Inflammatory macrophage (primary cell): ENCODE data around the gene RAD1.

ENCODE experiments used
- DNase-seq, 2 donors: peaks; one replicate each; pipeline ENCODE4 v3.0.0-alpha.2; 2020 to 2022

RAD1 gene

GRCh38 chr5:34915856-34916192, 520 bp upstream of the RAD1 start:
- peak in 1 of 2 donors; percentile 22 for DNase-seq

GRCh38 chr5:34914671-34915138, 599 bp downstream of the RAD1 start:
- DNase-seq: no peak

GRCh38 chr5:34913072-34913471, 2.2 kb downstream of the RAD1 start:
- no peak for DNase-seq

- DNase-seq: no peak
These were observed 9.7 kb downstream of the RAD1 start for GRCh38 chr5:34905564-34905963.

- no peak for DNase-seq
These were observed 12.0 kb downstream of the RAD1 start for GRCh38 chr5:34903260-34903659.

GRCh38 chr5:34900652-34901051, 14.7 kb downstream of the RAD1 start:
- DNase-seq: no peak

- no peak for DNase-seq
These were observed 16.2 kb downstream of the RAD1 start for GRCh38 chr5:34899066-34899465.

GRCh38 chr5:34898258-34898895, 16.9 kb downstream of the RAD1 start:
- DNase-seq: peak; percentile 55 to 67

GRCh38 chr5:34897646-34898045, 17.7 kb downstream of the RAD1 start:
- DNase-seq: no peak

GRCh38 chr5:34895641-34896419, 19.5 kb downstream of the RAD1 start:
- DNase-seq: no peak

- no peak for DNase-seq
These were observed 20.6 kb downstream of the RAD1 start for GRCh38 chr5:34894716-34895115.

GRCh38 chr5:34892414-34892813, 22.9 kb downstream of the RAD1 start:
- DNase-seq: no peak

GRCh38 chr5:34891981-34892380, 23.3 kb downstream of the RAD1 start:
- no peak for DNase-seq

- no peak for DNase-seq
These were observed 25.9 kb downstream of the RAD1 start for GRCh38 chr5:34889394-34889793.

- no peak for DNase-seq
These were observed 28.7 kb downstream of the RAD1 start for GRCh38 chr5:34886392-34887119.

- DNase-seq: no peak
These were observed 34.1 kb downstream of the RAD1 start for GRCh38 chr5:34881246-34881645.

- no peak for DNase-seq
These were observed 39.0 kb downstream of the RAD1 start for GRCh38 chr5:34876275-34876674.

- DNase-seq: no peak
These were observed 44.9 kb downstream of the RAD1 start for GRCh38 chr5:34870382-34870781.

- DNase-seq: no peak
These were observed 46.0 kb downstream of the RAD1 start for GRCh38 chr5:34869256-34869655.

- no peak for DNase-seq
These were observed 46.5 kb downstream of the RAD1 start for GRCh38 chr5:34868791-34869190.

GRCh38 chr5:34867660-34868059, 47.6 kb downstream of the RAD1 start:
- DNase-seq: no peak

GRCh38 chr5:34866989-34867471, 48.3 kb downstream of the RAD1 start:
- no peak for DNase-seq

- no peak for DNase-seq
These were observed 50.2 kb downstream of the RAD1 start for GRCh38 chr5:34865091-34865490.

- DNase-seq: no peak
These were observed 51.4 kb downstream of the RAD1 start for GRCh38 chr5:34863946-34864345.
